T1000 (cell line): ENCODE data around the gene CPSF7.
A peak's percentile ranks its signal among the peaks of the same experiment; 100 is the strongest.
"Not testable (repeated sequence)": the region's sequence is repeated elsewhere in the genome, so short reads cannot be mapped to it uniquely, and the experiment has no call there.

ENCODE experiments used
- DNase-seq: peaks from one replicate; lab custom pipeline; 2025; ENCODE audit warnings: mixed read lengths; lab: John Stamatoyannopoulos, UW

CPSF7 gene

GRCh38 chr11:61384271-61385242 is 45.2 kb downstream of the CPSF7 start:
- DNase-seq: no peak

- not testable (repeated sequence) for DNase-seq
These were observed 45.9 kb downstream of the CPSF7 start for GRCh38 chr11:61383859-61384258.

GRCh38 chr11:61380884-61381283 is 48.9 kb downstream of the CPSF7 start:
- no peak for DNase-seq

- DNase-seq: peak; percentile 64
These were observed 51.0 kb downstream of the CPSF7 start for GRCh38 chr11:61378713-61379313.

- DNase-seq: no peak
These were observed 52.2 kb downstream of the CPSF7 start for GRCh38 chr11:61377461-61378160.

GRCh38 chr11:61375761-61376108 is 54.0 kb downstream of the CPSF7 start:
- no peak for DNase-seq

- DNase-seq: no peak
These were observed 56.9 kb downstream of the CPSF7 start for GRCh38 chr11:61372659-61373420.

GRCh38 chr11:61370349-61371005 is 59.3 kb downstream of the CPSF7 start:
- DNase-seq: no peak

- no peak for DNase-seq
These were observed 60.1 kb downstream of the CPSF7 start for GRCh38 chr11:61369372-61370348.

GRCh38 chr11:61368646-61369045 is 61.1 kb downstream of the CPSF7 start:
- no peak for DNase-seq

GRCh38 chr11:61367406-61367805 is 62.4 kb downstream of the CPSF7 start:
- no peak for DNase-seq

- no peak for DNase-seq
These were observed 65.6 kb downstream of the CPSF7 start for GRCh38 chr11:61364012-61364675.

- no peak for DNase-seq
These were observed 67.3 kb downstream of the CPSF7 start for GRCh38 chr11:61362542-61362875.

- DNase-seq: peak; percentile 86
These were observed 67.8 kb downstream of the CPSF7 start, which contains the start of the genes CYB561A3 and TMEM138 for GRCh38 chr11:61361741-61362541. Gene CYB561A3, minus strand, starts transcription at chr11:61361882. Its CDS starts 5,169 bp downstream, at chr11:61356713. Gene TMEM138, plus strand, starts transcription at chr11:61362374. Its CDS starts 2,017 bp downstream, at chr11:61364391.

- no peak for DNase-seq
These were observed 68.5 kb downstream of the CPSF7 start for GRCh38 chr11:61361237-61361740.

- no peak for DNase-seq
These were observed 70.3 kb downstream of the CPSF7 start for GRCh38 chr11:61359516-61359915.

GRCh38 chr11:61358566-61358965 is 71.2 kb downstream of the CPSF7 start:
- DNase-seq: no peak

GRCh38 chr11:61357894-61358239 is 71.9 kb downstream of the CPSF7 start:
- DNase-seq: no peak
